HL-60/S4 treated with retinoic acid at 250 ng/mL for 4 days and 3 days (cell line): ENCODE results near the gene SMIM44.
"Not testable (repeated sequence)": the region's sequence is repeated elsewhere in the genome, so short reads cannot be mapped to it uniquely, and the experiment has no call there.

Experiments used
- in situ Hi-C: fragments of 300-500 bp; cut with MboI; formaldehyde crosslinking; loops from 2 replicates; pipeline ENCODE4 v1.7.0; 2022; ENCODE audit warnings: low sequenced_read_pairs

The SMIM44 gene

DNA sequence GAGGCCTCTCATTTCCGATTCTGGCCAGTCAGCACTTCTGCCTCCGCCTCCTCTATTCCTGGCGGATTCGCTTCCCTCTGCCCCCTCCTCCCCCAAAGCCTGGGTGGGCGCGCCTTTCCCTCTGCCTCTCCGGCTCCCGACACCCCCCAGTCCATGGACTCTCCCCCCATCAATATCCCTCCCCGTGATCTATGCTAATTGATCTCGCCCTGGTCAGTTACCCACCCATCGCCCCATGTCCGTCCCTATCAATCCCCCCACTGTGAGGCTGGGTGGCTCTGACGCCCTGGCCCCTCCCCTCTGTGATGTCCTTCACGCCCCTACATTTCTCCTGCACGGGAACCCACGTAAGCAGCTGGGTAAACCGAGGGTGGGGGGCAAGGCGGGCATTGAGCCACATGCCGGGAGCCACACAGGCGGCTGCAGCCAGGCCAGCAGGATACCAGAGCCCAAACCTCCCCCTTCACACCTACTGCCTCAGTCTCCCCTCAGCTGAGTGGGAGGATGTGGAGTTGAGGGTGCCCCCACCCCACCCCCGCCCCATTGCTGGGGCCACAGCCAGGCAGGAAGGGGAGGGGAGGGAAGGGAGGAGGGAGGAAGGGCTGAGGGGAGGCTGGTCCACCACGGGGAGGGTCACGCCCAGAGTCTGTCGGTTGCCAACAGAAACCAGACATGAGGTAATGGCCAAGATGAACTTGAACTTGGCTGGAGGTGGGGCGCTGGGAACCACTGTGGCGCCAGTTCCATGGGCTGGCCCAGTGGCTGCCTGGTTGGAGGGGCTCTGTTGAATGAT lies 24.0 kb downstream of the SMIM44 start:
- in situ Hi-C loops: no loop called here

DNA sequence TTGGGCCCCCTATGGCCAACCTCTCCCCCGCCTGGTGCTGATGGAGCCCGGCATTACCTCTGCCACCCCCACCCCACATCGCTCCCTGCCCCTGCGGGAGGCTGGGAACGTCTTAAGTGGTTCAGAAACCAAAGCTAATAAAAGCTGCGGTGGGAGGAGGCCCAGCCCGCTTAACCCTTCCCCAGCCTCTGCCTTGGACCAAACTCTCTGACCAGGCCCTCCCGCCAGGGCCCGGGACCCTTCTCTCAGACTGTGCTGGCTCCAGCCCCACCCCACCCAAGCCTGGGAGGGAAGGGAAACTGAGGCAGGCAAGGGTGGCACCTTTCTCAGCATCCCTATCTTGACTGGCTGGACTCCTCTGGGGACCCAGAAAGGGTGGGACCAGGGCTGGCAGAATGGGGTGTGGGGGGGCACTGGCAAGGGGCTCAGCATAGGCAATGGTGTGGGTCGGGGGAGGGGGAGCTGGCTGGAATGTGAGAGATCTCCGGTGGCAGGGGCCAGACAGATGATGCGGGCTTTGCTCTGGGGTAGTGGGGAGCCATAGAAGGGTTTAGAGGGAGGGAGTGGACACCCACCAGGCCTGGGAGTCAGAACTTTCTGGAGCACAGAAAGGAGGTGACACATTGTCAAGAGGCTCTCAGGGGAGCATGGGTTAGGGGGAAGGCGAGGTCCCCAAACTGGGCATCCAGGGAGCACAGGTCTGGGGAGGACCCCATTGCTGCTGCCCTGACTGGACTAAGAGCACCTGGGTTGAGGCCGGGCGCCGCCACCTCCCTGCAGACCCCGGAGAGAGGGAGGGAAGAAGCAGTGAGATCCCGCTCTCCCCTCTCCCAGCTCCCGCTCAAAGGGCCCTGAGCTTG lies 24.8 kb downstream of the SMIM44 start:
- in situ Hi-C loops: no loop called here

DNA sequence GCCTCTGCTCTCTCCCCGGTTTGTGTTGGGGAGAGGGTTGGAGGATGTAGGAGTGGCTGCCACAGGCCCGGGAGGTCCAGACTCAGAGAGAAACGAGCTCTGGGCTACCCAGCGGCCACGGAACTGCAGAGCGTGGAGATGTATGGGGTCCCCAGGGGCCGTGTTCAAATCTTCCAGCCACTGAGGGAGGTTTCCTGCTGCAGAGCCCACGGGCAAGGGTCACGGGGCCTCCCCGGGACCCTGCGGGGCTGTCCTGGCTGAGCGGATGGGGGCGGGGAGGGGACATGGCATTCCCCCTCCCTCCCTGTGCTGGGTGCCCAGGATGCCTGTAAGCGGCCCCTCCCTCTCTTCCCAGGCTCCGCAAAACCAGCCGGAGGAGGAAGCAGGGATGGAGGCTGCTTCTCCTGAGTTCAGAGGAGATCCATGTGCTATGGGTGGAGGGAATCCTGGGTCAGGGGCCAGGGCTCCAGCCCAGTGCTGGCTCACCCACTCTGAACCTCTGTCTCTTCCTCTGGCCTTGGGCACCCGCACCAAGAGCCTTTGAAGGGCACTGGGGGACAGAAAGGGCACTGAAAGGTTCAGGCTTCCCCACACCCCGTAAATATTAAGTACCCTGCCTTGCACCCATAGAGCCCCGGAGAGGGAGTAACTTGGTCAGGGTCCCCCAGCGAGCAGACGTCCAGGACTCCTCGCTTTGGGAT lies 25.6 kb downstream of the SMIM44 start:
- in situ Hi-C loops: no loop called here

DNA sequence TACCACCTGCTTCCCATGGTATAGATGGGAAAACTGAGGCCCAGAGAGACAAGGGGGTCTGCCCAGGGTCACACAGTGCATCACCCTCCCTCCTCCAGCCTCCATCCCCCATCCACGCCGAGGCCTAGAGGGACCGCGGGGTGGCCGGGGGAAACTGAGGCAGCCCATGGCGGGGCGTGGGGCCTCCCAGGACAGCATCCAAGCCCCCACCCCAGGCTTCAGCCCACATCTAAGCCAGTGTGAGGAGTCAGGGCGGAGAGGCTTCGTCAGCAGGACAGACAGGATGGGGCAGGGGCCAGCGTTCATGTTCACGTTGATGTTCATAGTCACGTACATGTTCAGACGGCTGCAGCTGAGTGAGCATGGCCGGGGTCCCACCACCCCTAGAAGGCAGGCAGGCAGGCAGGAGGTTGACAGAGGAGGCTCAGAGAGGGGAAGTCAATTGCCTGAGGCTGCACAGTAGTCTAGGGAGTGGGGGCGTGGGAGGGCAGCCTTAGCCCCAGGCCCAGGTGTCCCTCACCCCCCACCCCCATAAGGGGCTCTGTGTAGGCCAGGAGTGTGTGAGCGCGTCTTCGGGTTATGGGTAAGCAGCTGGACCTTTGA lies 26.2 kb downstream of the SMIM44 start:
- in situ Hi-C loops: no loop called here

DNA sequence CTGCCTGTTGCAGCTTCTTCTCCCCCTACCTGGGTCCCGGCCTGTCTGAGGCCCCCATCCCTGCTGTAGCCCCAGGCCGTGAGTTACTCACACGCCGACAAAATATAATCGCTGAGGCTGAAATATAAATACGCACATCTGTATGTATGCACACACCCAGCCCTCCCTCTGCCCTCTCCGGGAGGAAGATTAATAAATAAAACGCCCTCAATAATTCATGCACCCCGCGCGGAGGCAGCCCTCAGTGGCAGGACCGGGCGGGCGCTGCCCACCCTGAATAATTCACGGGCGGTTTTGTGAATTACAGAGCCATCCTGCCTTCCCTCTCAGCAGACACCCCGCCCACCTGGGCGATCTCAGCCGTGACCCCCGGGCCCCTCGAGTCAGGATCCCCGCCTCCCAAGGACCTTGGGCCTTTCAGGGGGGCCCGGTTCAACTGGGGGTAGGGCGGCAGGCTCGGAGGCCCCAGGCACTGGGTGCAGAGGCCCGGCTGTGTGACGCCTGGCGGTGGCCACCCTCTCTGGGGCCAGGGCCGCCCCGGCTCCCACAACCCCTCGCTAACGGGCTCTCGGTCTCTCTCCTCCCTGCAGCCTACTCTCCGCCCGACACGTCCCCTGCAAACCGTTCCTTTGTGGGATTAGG lies 27.2 kb downstream of the SMIM44 start:
- in situ Hi-C loops: no loop called here

- in situ Hi-C loops: no loop called here
Measured at GRCh38 chr19:3455393-3455955, 27.8 kb downstream of the SMIM44 start.

DNA sequence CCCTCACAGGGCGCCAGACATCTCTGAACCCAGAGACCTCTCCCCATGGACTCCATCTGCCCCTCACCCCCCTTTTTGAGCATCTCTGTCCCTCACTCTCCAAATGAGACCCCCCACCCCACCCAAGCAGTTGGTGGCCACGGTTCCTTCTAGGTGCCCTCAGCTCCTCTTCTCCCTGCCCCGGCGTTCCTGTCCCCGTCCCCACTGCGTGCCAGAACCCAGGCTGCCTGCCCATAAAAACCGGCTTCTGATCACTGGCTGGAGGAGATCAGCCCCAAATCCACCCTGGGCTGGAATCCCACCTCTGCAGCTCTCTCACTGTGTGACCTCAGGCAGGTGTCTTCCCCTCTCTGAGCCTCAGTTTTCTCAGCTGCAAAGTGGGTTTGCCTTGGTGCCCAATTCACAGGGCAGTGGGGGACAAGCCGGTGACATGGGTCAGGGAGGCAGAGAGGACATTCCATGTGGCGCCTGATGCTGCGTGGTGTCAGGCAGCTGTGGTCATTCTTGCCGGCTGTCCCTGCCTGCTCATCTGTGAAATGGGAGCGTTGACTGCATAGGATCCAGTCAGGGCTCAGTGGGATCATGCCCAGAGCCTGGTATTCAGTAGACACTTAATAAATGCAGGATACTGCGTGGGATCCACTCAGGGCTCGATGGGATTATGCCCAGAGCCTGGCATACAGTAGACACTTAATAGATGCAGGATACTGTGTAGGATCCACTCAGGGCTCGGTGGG lies 28.4 kb downstream of the SMIM44 start:
- in situ Hi-C loops: no loop called here

DNA sequence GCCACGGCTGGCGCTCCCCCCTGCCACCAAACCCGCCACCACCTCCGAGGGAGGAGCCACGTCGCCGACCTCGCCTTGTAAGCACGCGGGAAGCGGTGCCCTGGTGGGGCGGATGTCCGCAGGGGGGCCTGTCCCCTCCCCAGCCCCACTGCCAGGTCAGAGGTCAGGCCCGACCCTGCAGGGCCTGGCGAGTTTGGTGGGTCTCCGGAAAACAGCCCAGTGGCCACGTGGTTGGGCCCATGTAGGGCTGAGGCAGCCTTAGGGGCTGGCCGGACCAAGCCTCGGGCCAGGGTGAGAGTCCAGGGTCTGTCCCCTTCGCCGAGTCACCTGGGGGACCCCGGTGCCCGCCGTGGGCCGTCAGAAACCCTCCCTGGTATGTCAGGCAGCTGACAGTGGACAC lies 29.4 kb downstream of the SMIM44 start:
- in situ Hi-C loops: no loop called here

- in situ Hi-C loops: not testable (repeated sequence)
Measured at GRCh38 chr19:3452942-3453214, 30.4 kb downstream of the SMIM44 start.

- in situ Hi-C loops: no loop called here
Measured at GRCh38 chr19:3452171-3452941, 30.9 kb downstream of the SMIM44 start.

- in situ Hi-C loops: no loop called here
Measured at GRCh38 chr19:3451451-3451866, 31.8 kb downstream of the SMIM44 start.

DNA sequence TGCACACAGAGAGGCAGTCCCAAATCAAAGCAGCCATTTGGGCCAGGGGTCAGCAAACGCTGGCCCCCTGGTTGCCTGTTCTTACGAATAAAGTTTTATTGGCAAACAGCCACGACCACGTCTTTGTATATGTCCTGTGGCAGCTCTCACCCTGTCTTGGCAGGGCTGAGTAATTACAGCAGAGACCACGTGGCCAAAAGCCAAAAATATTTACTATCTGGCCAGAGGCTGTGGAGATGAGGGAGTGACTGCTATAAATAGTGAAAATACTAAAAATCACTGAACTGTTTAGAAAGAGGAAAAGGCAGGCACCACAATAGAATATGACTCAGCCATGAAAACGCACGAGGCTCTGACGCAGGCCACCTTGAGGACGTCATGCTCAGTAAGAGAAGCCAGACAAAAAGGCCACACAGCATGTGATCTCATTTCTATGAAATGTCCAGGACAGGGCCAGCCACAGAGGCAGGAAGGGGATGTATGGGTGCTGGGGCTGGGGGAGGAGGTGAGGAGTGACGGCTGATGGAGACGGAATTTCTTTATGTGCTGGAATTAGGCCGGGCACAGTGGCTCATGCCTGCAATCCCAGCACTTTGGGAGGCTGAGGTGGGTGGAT lies 32.3 kb downstream of the SMIM44 start:
- in situ Hi-C loops: no loop called here

DNA sequence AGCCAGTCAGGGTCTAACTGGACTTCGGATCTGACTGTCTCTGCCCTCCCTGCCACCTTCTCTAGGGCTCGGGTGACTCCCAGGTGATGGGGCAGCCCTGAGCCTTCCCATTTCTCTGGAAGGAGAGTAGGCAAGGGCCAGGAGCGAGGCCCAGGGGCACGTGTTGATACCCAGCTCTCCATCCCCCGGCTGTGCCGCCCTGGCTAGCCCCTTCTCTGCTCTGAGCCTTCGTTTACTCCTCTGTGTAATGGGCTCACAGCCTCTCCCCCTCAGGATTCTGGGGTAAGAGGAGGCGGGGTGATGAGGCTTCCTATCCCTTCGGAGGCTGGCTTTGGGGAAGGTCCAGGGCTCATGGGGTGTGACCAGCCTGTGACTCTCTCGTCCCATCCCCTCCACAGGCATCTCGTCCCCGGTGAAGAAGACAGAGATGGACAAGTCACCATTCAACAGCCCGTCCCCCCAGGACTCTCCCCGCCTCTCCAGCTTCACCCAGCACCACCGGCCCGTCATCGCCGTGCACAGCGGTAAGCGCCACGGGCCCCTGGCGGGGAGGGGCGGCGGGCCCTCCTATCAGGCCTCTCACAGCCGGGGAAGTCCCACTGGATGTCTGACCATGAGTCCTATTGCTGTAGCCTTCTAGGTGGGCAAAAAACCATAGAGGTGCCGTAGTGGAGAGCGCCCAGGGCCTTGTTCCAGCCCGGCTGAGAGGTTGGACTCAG lies 34.5 kb downstream of the SMIM44 start:
- in situ Hi-C loops: no loop called here

GRCh38 chr19:3446657-3447056 lies 36.6 kb downstream of the SMIM44 start:
- in situ Hi-C loops: not testable (repeated sequence)

DNA sequence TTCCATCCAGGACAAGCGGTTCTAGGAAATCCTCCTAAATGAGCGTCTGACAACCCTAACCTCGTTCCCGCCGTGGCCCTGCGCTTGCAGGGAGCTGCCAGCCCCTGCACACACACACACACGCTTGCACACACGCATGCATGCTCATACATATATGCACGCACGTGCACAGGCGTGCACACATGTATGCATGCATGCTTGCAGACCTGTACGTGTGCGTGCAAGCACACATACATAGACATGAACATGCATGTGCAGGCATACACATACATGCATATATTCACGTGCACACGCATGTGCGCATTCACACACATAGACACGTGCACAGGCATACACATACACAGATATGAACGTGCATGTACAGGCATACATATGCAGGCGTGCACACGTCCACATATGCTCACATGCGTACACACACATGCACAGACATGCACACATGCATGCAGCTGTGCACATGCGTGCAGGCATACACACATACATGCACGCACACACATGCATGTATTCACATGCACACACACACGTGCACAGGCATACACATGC lies 38.5 kb downstream of the SMIM44 start:
- in situ Hi-C loops: no loop called here

GRCh38 chr19:3443840-3444694 lies 39.2 kb downstream of the SMIM44 start:
- in situ Hi-C loops: no loop called here
